ENCODE results near the gene IL1RAPL2. TPM values are rescaled to one million over a fixed set of nuclear protein-coding genes. Genes with fewer than 3 reads are reported as not detected.

Gene IL1RAPL2
- total and polyA plus RNA-seq, 10 of the 15 experiments (the other 5 are each of a cell fraction or from before 2014, with no cell fraction given): 0.19 TPM; not detected in 9

DNA sequence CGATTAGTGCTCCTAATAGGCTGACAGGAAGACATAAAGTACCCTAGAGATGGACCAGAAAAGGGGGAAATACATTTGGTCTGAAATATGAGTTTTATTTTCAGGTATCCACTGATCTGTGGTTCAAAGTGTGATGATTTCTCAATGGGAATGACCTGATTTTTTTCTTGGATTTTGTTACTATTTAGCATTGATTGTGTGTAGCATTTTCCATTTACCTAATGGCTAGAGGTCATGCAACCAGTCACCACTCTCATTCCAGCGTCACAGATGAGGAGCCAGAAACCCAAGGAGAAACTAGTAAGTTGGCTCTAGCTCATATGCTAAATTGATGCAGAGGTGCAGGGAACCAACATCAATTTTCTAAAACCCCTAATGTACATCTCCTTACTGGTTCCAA, 118.1 kb downstream of the IL1RAPL2 start:
- FAIRE-seq: no peak
- H3K36me3 ChIP-seq (ENCODE audit: control insufficient read depth in 2 of 2, insufficient read depth in 2 of 2, low read length in 1 of 2): no peaks in the 10 kb centered on the region
- no TSS peak for BruUV-seq (replicated peaks)
- H3K27ac ChIP-seq (ENCODE audit: control insufficient read depth, insufficient read depth): no peak overlapping the region
- ATAC-seq: no peak
- H3K4me1 ChIP-seq (ENCODE audit: control insufficient read depth, insufficient read depth, low read length): no peaks in the 10 kb centered on the region
- 0% methylated on average over 2 of the region's 2 CpGs for WGBS (ENCODE audit: insufficient coverage, insufficient replicate concordance, low lambda C conversion rate, missing lambda C conversion rate)
- H3K9me3 ChIP-seq (replicated peaks; ENCODE audit: control insufficient read depth, insufficient read depth, low read length): no peaks in the 10 kb centered on the region
- H3K9ac ChIP-seq (ENCODE audit: control insufficient read depth, insufficient read depth, low read length): no peak overlapping the region
- DNase-seq (ENCODE audit: low read depth, low spot score): no peak
- RAD21 ChIA-PET (ENCODE audit: unreplicated experiment): no interaction called here
- POLR2A ChIA-PET: no interaction called here
- SMC1A ChIA-PET (ENCODE audit: uncharacterized antibody, unreplicated experiment): no interaction called here
- no peak overlapping the region for H3K4me3 ChIP-seq
- no peak overlapping the region for H2AFZ ChIP-seq (ENCODE audit: control insufficient read depth, low read depth, low read length)
- CTCF ChIA-PET: no interaction called here
- H4K20me1 ChIP-seq (ENCODE audit: control insufficient read depth, insufficient read depth): no peaks in the 10 kb centered on the region
- TF ChIP-seq IKZF2 (IDR thresholded peaks at IDR 0.05): no peak
- TF ChIP-seq, protein P1, sequence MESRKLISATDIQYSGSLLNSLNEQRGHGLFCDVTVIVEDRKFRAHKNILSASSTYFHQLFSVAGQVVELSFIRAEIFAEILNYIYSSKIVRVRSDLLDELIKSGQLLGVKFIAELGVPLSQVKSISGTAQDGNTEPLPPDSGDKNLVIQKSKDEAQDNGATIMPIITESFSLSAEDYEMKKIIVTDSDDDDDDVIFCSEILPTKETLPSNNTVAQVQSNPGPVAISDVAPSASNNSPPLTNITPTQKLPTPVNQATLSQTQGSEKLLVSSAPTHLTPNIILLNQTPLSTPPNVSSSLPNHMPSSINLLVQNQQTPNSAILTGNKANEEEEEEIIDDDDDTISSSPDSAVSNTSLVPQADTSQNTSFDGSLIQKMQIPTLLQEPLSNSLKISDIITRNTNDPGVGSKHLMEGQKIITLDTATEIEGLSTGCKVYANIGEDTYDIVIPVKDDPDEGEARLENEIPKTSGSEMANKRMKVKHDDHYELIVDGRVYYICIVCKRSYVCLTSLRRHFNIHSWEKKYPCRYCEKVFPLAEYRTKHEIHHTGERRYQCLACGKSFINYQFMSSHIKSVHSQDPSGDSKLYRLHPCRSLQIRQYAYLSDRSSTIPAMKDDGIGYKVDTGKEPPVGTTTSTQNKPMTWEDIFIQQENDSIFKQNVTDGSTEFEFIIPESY (IDR thresholded peaks at IDR 0.05): no peak
- no peak overlapping the region for H3K4me2 ChIP-seq (ENCODE audit: control insufficient read depth, insufficient read depth)
- in situ Hi-C loops (cut with MboI) (no loop called here), intact Hi-C loops (cut with micrococcal nuclease; ENCODE audit: unreplicated experiment) (no loop called here)
- H3K27me3 ChIP-seq (replicated peaks in 1 of 2; ENCODE audit: control insufficient read depth in 2 of 2, insufficient read depth in 2 of 2, low read length in 1 of 2): no peaks in the 10 kb centered on the region
- H3K79me2 ChIP-seq (ENCODE audit: control insufficient read depth, insufficient read depth, low read length): no peaks in the 10 kb centered on the region

DNA sequence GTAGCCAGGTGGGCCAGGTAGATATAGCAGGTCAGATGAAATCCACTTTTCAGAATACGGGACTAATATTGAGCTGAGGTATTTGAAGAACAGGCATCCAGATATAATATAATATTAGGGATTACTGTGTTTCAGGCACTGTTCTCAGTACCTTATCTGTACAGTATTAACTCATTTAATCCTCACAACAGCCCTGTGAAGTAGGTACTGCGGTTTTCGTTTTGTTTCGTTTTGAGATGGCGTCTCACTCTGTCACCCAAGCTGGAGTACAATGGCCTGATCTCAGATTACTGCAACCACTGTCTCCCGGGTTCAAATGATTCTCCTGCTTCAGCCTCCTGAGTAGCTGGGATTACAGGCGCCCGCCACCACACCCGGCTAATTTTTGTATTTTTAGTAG, 129.6 kb downstream of the IL1RAPL2 start:
- Histone ChIP-seq H2AFZ (ENCODE audit: control insufficient read depth, low read depth, low read length) (no peak overlapping the region), H3K9me3 (replicated peaks; ENCODE audit: control insufficient read depth, insufficient read depth, low read length) (no peaks in the 10 kb centered on the region), H3K9ac (ENCODE audit: control insufficient read depth, insufficient read depth, low read length) (no peak overlapping the region), H4K20me1 (ENCODE audit: control insufficient read depth, insufficient read depth) (no peaks in the 10 kb centered on the region), H3K27me3 (replicated peaks in 1 of 2; ENCODE audit: control insufficient read depth in 2 of 2, insufficient read depth in 2 of 2, low read length in 1 of 2) (no peaks in the 10 kb centered on the region), H3K79me2 (ENCODE audit: control insufficient read depth, insufficient read depth, low read length) (no peaks in the 10 kb centered on the region), H3K4me1 (ENCODE audit: control insufficient read depth, insufficient read depth, low read length) (no peaks in the 10 kb centered on the region), H3K36me3 (ENCODE audit: control insufficient read depth in 2 of 2, insufficient read depth in 2 of 2, low read length in 1 of 2) (no peaks in the 10 kb centered on the region), H3K4me2 (ENCODE audit: control insufficient read depth, insufficient read depth) (no peak overlapping the region), H3K27ac (ENCODE audit: control insufficient read depth, insufficient read depth) (no peak overlapping the region), H3K4me3 (no peak overlapping the region)
- POLR2A ChIA-PET: no interaction called here
- CTCF ChIA-PET: interaction anchor here (0.8 to 1.4 kb wide), 2 partner anchors 27 to 222 kb away, joined by 3 read pairs; no protein-coding TSS in a partner anchor
- DNase-seq (ENCODE audit: low read depth, low spot score): no peak
- no TSS peak for BruUV-seq (replicated peaks)
- WGBS (ENCODE audit: insufficient coverage, insufficient replicate concordance, low lambda C conversion rate, missing lambda C conversion rate): 26% methylated on average over 9 of the region's 9 CpGs
- in situ Hi-C loops (cut with MboI) (no loop called here), intact Hi-C loops (cut with micrococcal nuclease; ENCODE audit: unreplicated experiment) (loop anchor here (10.0 kb wide), 1 partner anchor 61 kb away; no protein-coding TSS in a partner anchor)
- FAIRE-seq: no peak
- peak; percentile 67 for ATAC-seq
- no peak for TF ChIP-seq CHD2 (IDR thresholded peaks at IDR 0.05; ENCODE audit: borderline replicate concordance, low read depth, low read length)
- TF ChIP-seq RELA (IDR thresholded peaks at IDR 0.05; ENCODE audit: borderline replicate concordance, partially characterized antibody): no peak
- peak; percentile 58 for TF ChIP-seq RUNX3 (IDR thresholded peaks at IDR 0.05; ENCODE audit: low read length)
- no peak for TF ChIP-seq RCOR1 (conservative IDR thresholded peaks at IDR 0.05; ENCODE audit: low read depth, low read length)
- SMC1A ChIA-PET (ENCODE audit: uncharacterized antibody, unreplicated experiment): interaction anchor here (1.7 kb wide), 1 partner anchor 11 kb away, joined by 3 read pairs; no protein-coding TSS in a partner anchor
- RAD21 ChIA-PET (ENCODE audit: unreplicated experiment): interaction anchor here (0.6 to 1.1 kb wide), 2 partner anchors 19 to 158 kb away, joined by 3 read pairs; no protein-coding TSS in a partner anchor
